Glutamatergic neuron (in vitro differentiated cells): ENCODE data around the gene IGSF9. TPM values are rescaled to one million over a fixed set of nuclear protein-coding genes. Genes with fewer than 3 reads are reported as not detected.
"Not testable (repeated sequence)": the region's sequence is repeated elsewhere in the genome, so short reads cannot be mapped to it uniquely, and the experiment has no call there.

ENCODE experiments used
- DNase-seq: peaks from one replicate; pipeline ENCODE4 v3.0.0; 2022
- H3K27ac Mint-ChIP-seq: one replicate; pipeline ENCODE4 v1.8.0; 2020; ENCODE audit warnings: mild to moderate bottlenecking, mixed read lengths, inconsistent platforms; ENCODE audit not compliant: unreplicated experiment
- H3K27me3 Mint-ChIP-seq: one replicate; pipeline ENCODE4 v1.8.0; 2020; ENCODE audit warnings: mild to moderate bottlenecking, moderate library complexity, mixed read lengths, inconsistent platforms; ENCODE audit not compliant: unreplicated experiment
- H3K36me3 Mint-ChIP-seq: one replicate; pipeline ENCODE4 v1.8.0; 2020; ENCODE audit warnings: mild to moderate bottlenecking, mixed read lengths, inconsistent platforms; ENCODE audit not compliant: unreplicated experiment
- H3K4me1 Mint-ChIP-seq: one replicate; pipeline ENCODE4 v1.8.0; 2020; ENCODE audit warnings: mild to moderate bottlenecking, low read depth, mixed read lengths, inconsistent platforms; ENCODE audit not compliant: unreplicated experiment
- H3K4me3 Mint-ChIP-seq: one replicate; pipeline ENCODE4 v1.8.0; 2020; ENCODE audit warnings: mild to moderate bottlenecking, mixed read lengths, inconsistent platforms; ENCODE audit not compliant: unreplicated experiment
- H3K9me3 Mint-ChIP-seq: one replicate; pipeline ENCODE4 v1.8.0; 2020; ENCODE audit warnings: mild to moderate bottlenecking, moderate library complexity, mixed read lengths, inconsistent platforms; ENCODE audit not compliant: unreplicated experiment
- CTCF ChIP-seq: fragments of 200-600 bp; sonication (generic); IDR thresholded peaks from one replicate; pipeline ENCODE4 v1.5.0; 2021; ENCODE audit not compliant: partially characterized antibody, unreplicated experiment
- total RNA-seq: library from RNA; stranded (reverse); fragmentation: NEBNext Ultra II Directional; extraction: Animal tissue kit (Norgen Biotek cat#: 25700); gene quantifications from one replicate; pipeline ENCODE4 v1.2.1, GENCODE V29; 2021; ENCODE audit not compliant: unreplicated experiment

The IGSF9 gene
- total RNA-seq, 1 donor from 2014 or later, result 23.4 TPM

GRCh38 chr1:159913451-159914192 lies 31.8 kb downstream of the IGSF9 start:
- Mint-ChIP-seq H3K4me1 (peaks cover 6% of the 10 kb centered on the region), H3K4me3 (no peak overlapping the region), H3K36me3 (peaks cover 3% of the 10 kb centered on the region), H3K9me3 (peaks cover 10% of the 10 kb centered on the region), H3K27me3 (peaks cover 17% of the 10 kb centered on the region), H3K27ac (no peak overlapping the region)
- no peak for DNase-seq
- TF ChIP-seq CTCF, result no peak

- peaks cover 17% of the 10 kb centered on the region for H3K27me3 Mint-ChIP-seq
- DNase-seq, result no peak
- H3K36me3 Mint-ChIP-seq, result peaks cover 3% of the 10 kb centered on the region
- H3K9me3 Mint-ChIP-seq, result peaks cover 10% of the 10 kb centered on the region
- TF ChIP-seq CTCF, result no peak
- H3K27ac Mint-ChIP-seq, result no peak overlapping the region
- no peak overlapping the region for H3K4me3 Mint-ChIP-seq
- peaks cover 6% of the 10 kb centered on the region for H3K4me1 Mint-ChIP-seq
Observed at GRCh38 chr1:159911326-159912070, 33.9 kb downstream of the IGSF9 start.

GRCh38 chr1:159908031-159908940 lies 37.1 kb downstream of the IGSF9 start:
- Mint-ChIP-seq H3K4me3 (no peak overlapping the region), H3K27ac (no peak overlapping the region), H3K36me3 (peaks cover 11% of the 10 kb centered on the region), H3K27me3 (peaks cover 4% of the 10 kb centered on the region), H3K9me3 (peaks cover 7% of the 10 kb centered on the region), H3K4me1 (no peaks in the 10 kb centered on the region)
- TF ChIP-seq CTCF, result no peak
- no peak for DNase-seq

- Mint-ChIP-seq H3K27ac (no peak overlapping the region), H3K4me1 (no peaks in the 10 kb centered on the region), H3K9me3 (peaks cover 5% of the 10 kb centered on the region), H3K4me3 (no peak overlapping the region), H3K36me3 (peaks cover 8% of the 10 kb centered on the region), H3K27me3 (peaks cover 4% of the 10 kb centered on the region)
- TF ChIP-seq CTCF, result no peak
- DNase-seq, result no peak
Observed at GRCh38 chr1:159906960-159907359, 38.5 kb downstream of the IGSF9 start.

GRCh38 chr1:159904036-159904435 lies 41.4 kb downstream of the IGSF9 start:
- H3K4me1 Mint-ChIP-seq, H3K27ac Mint-ChIP-seq, H3K4me3 Mint-ChIP-seq: not testable (repeated sequence)

More at GRCh38 chr1:159904036-159904435, 41.4 kb downstream of the IGSF9 start:
- DNase-seq, H3K9me3 Mint-ChIP-seq, H3K36me3 Mint-ChIP-seq, H3K27me3 Mint-ChIP-seq: not testable (repeated sequence)
